Liver (tissue), 9 donors: ENCODE data around the gene ATG16L1. TPM values are rescaled to one million over a fixed set of nuclear protein-coding genes. Genes with fewer than 3 reads are reported as not detected.

Source experiments
- DNase-seq: peaks from one replicate; pipeline ENCODE4 v3.0.0-alpha.2; 2017; ENCODE audit warnings: low spot score
- H3K27ac ChIP-seq, 2 donors: one replicate each; pipeline ENCODE4 v1.7.0; 2013; ENCODE audit warnings: inconsistent platforms in 2 of 2, low read length in 2 of 2, control low read depth in 1 of 2, low read depth in 1 of 2, mild to moderate bottlenecking in 1 of 2
- H3K27me3 ChIP-seq, 4 donors: one replicate each; pipeline versions ENCODE4 v1.6.1 to v1.7.0; 2013; ENCODE audit warnings: low read length in 3 of 4, inconsistent platforms in 1 of 4, mild to moderate bottlenecking in 1 of 4, moderate library complexity in 1 of 4; ENCODE audit not compliant: control insufficient read depth in 4 of 4, insufficient read depth in 4 of 4
- H3K36me3 ChIP-seq, 4 donors: one replicate each; pipeline versions ENCODE4 v1.6.1 to v1.7.0; 2013; ENCODE audit warnings: low read length in 3 of 4, mild to moderate bottlenecking in 3 of 4, low read depth in 1 of 4, moderate library complexity in 1 of 4; ENCODE audit not compliant: control insufficient read depth in 4 of 4, insufficient read depth in 3 of 4
- H3K4me1 ChIP-seq, 4 donors: one replicate each; pipeline versions ENCODE4 v1.6.1 to v1.7.0; 2013; ENCODE audit warnings: low read length in 3 of 4, mild to moderate bottlenecking in 3 of 4, moderate library complexity in 1 of 4; ENCODE audit not compliant: control insufficient read depth in 4 of 4, insufficient read depth in 4 of 4
- H3K4me3 ChIP-seq, 3 donors: one replicate each; pipeline versions ENCODE4 v1.6.1 to v1.7.0; 2013; ENCODE audit warnings: low read length in 3 of 3, control low read depth in 1 of 3, low read depth in 1 of 3, mild to moderate bottlenecking in 1 of 3
- H3K9ac ChIP-seq, 2 donors: one replicate each; pipeline ENCODE4 v1.7.0; 2013; ENCODE audit warnings: low read length in 2 of 2, mild to moderate bottlenecking in 2 of 2, moderate library complexity in 2 of 2, control low read depth in 1 of 2, low read depth in 1 of 2
- H3K9me3 ChIP-seq, 4 donors: one replicate each; pipeline versions ENCODE4 v1.6.1 to v1.7.0; 2013; ENCODE audit warnings: low read length in 3 of 4; ENCODE audit not compliant: control insufficient read depth in 4 of 4
- ATF3 ChIP-seq: IDR thresholded peaks from 2 replicates; pipeline ENCODE4 v1.6.1; 2016; ENCODE audit warnings: antibody characterized with exemption
- CTCF ChIP-seq: fragments of 150-350 bp; IDR thresholded peaks from 2 replicates; pipeline ENCODE4 v1.5.1; 2017; ENCODE audit warnings: improper control_type of control experiment, low read depth, low read length; ENCODE audit not compliant: missing input control
- EGR1 ChIP-seq, 2 donors: IDR thresholded peaks; 2 replicates each; pipeline ENCODE4 v1.6.1; 2016 to 2018; ENCODE audit warnings: antibody characterized with exemption in 2 of 2, low read depth in 2 of 2
- FOXA1 ChIP-seq: IDR thresholded peaks from 2 replicates; pipeline ENCODE4 v1.6.1; 2016; ENCODE audit warnings: antibody characterized with exemption
- FOXA2 ChIP-seq: IDR thresholded peaks from 2 replicates; pipeline ENCODE4 v1.6.1; 2016; ENCODE audit warnings: antibody characterized with exemption
- GABPA ChIP-seq, 2 donors: IDR thresholded peaks in 1 of 2; conservative IDR thresholded peaks in 1 of 2; 2 replicates each; pipeline ENCODE4 v1.6.1; 2016; ENCODE audit warnings: antibody characterized with exemption in 2 of 2, mild to moderate bottlenecking in 1 of 2, moderate library complexity in 1 of 2
- HNF4A ChIP-seq, 2 donors: conservative IDR thresholded peaks; 2 replicates each; pipeline ENCODE4 v1.6.1; 2016; ENCODE audit warnings: antibody characterized with exemption in 2 of 2, mild to moderate bottlenecking in 2 of 2
- HNF4G ChIP-seq: IDR thresholded peaks from 2 replicates; pipeline ENCODE4 v1.6.1; 2016; ENCODE audit warnings: antibody characterized with exemption
- JUND ChIP-seq, 2 donors: IDR thresholded peaks; 2 replicates each; pipeline ENCODE4 v1.6.1; 2016; ENCODE audit warnings: antibody characterized with exemption in 2 of 2
- MAX ChIP-seq: IDR thresholded peaks from 2 replicates; pipeline ENCODE4 v1.6.1; 2016; ENCODE audit warnings: antibody characterized with exemption
- NR2F2 ChIP-seq: IDR thresholded peaks from 2 replicates; pipeline ENCODE4 v1.6.1; 2016; ENCODE audit warnings: antibody characterized with exemption
- REST ChIP-seq: IDR thresholded peaks from 2 replicates; pipeline ENCODE4 v1.6.1; 2016; ENCODE audit warnings: antibody characterized with exemption, mild to moderate bottlenecking
- RXRA ChIP-seq, 2 donors: IDR thresholded peaks; 2 replicates each; pipeline ENCODE4 v1.6.1; 2017 to 2018; ENCODE audit warnings: antibody characterized with exemption in 2 of 2, mild to moderate bottlenecking in 1 of 2
- SP1 ChIP-seq: IDR thresholded peaks from 2 replicates; pipeline ENCODE4 v1.6.1; 2018; ENCODE audit warnings: antibody characterized with exemption, mild to moderate bottlenecking
- TAF1 ChIP-seq: conservative IDR thresholded peaks from 2 replicates; pipeline ENCODE4 v1.6.1; 2016; ENCODE audit warnings: antibody characterized with exemption, mild to moderate bottlenecking
- YY1 ChIP-seq: IDR thresholded peaks from 2 replicates; pipeline ENCODE4 v1.6.1; 2016; ENCODE audit warnings: antibody characterized with exemption, mild to moderate bottlenecking
- ZBTB33 ChIP-seq: IDR thresholded peaks from 2 replicates; pipeline ENCODE4 v1.6.1; 2016; ENCODE audit warnings: antibody characterized with exemption
- WGBS: extraction: QIAGEN DNeasy Blood & Tissue Kit; methylation state at CpG from one replicate; pipeline ENCODE4 v1.1.7; 2013; 5-methylcytosine and 5-hydroxymethylcytosine counted together
- polyA plus RNA-seq, 2 donors: library from polyadenylated mRNA; stranded (reverse) in 1 of 2; unstranded in 1 of 2; fragments of 200-250 nt in 1 of 2; fragments of >200 nt in 1 of 2; fragmentation: Nextera tagmentation in 1 of 2; extraction: Ambion mirVana in 1 of 2; gene quantifications; one replicate each; pipeline versions ENCODE4 v1.2.1 to v1.2.3, GENCODE V29; 2013 to 2015
- total RNA-seq, 2 donors: library from RNA; depleted of rRNA; stranded (reverse); fragments of >200 nt; gene quantifications; one replicate each; pipeline ENCODE4 v1.2.3, GENCODE V29; 2014
- donor health status: healthy.
- donor health status: healthy.
- donor health status: healthy.
- donor health status: healthy.
- donor health status: healthy.

ATG16L1 gene
- total and polyA plus RNA-seq, 4 donors, result 6.4 to 22.8 (median 15.7) TPM

- H3K4me3 ChIP-seq, result no peak overlapping the region
- WGBS, result 98% methylated on average over 5 of the region's 5 CpGs
- no peaks in the 10 kb centered on the region for H3K9me3 ChIP-seq
- TF ChIP-seq SP1, result no peak
- no peak for TF ChIP-seq FOXA1
- TF ChIP-seq ZBTB33, result no peak
- no peak for TF ChIP-seq NR2F2
- no peak for TF ChIP-seq HNF4A (conservative IDR thresholded peaks at IDR 0.05)
- TF ChIP-seq ATF3, result no peak
- TF ChIP-seq CTCF, result no peak
- TF ChIP-seq RXRA (IDR thresholded peaks at IDR 0.05), result no peak
- no peak for TF ChIP-seq JUND (IDR thresholded peaks at IDR 0.05)
- no peak for TF ChIP-seq FOXA2
- TF ChIP-seq TAF1, result no peak
- TF ChIP-seq REST, result no peak
- no peak for TF ChIP-seq GABPA (IDR thresholded peaks at IDR 0.05 in 1 of 2, conservative IDR thresholded peaks at IDR 0.05 in 1 of 2)
- TF ChIP-seq MAX, result no peak
- peaks cover 0 to 10% (median 0%) of the 10 kb centered on the region in 4 donors for H3K4me1 ChIP-seq
- no peak for DNase-seq
- H3K36me3 ChIP-seq, result peaks cover 9 to 65% (median 63%) of the 10 kb centered on the region in 4 donors
- H3K27ac ChIP-seq, result no peak overlapping the region
- H3K9ac ChIP-seq, result no peak overlapping the region
- H3K27me3 ChIP-seq, result no peaks in the 10 kb centered on the region
These were observed 9.2 kb downstream of the ATG16L1 start for GRCh38 chr2:233260661-233261060.

GRCh38 chr2:233261819-233262555 is 10.5 kb downstream of the ATG16L1 start:
- Histone ChIP-seq H3K9ac (no peak overlapping the region), H3K9me3 (no peaks in the 10 kb centered on the region), H3K27ac (no peak overlapping the region), H3K27me3 (no peaks in the 10 kb centered on the region), H3K4me3 (no peak overlapping the region), H3K36me3 (peaks cover 8 to 75% (median 70%) of the 10 kb centered on the region in 4 donors), H3K4me1 (peaks cover 0 to 10% (median 0%) of the 10 kb centered on the region in 4 donors)
- DNase-seq, result no peak
- whole genome bisulfite sequencing, result 88% methylated on average over 9 of the region's 9 CpGs
- TF ChIP-seq HNF4A (conservative IDR thresholded peaks at IDR 0.05), result no peak
- no peak for TF ChIP-seq EGR1 (IDR thresholded peaks at IDR 0.05; ENCODE audit: low read depth in 2 of 2)
- no peak for TF ChIP-seq FOXA2
- no peak for TF ChIP-seq NR2F2
- TF ChIP-seq TAF1, result no peak
- no peak for TF ChIP-seq HNF4G
- no peak for TF ChIP-seq SP1
- TF ChIP-seq REST, result no peak
- no peak for TF ChIP-seq GABPA (IDR thresholded peaks at IDR 0.05 in 1 of 2, conservative IDR thresholded peaks at IDR 0.05 in 1 of 2)
- TF ChIP-seq YY1, result no peak
- TF ChIP-seq CTCF, result no peak
- TF ChIP-seq RXRA (IDR thresholded peaks at IDR 0.05), result no peak
